Measurements from ENCODE around the gene MCF2L2.
"Not testable (repeated sequence)": the region's sequence is repeated elsewhere in the genome, so short reads cannot be mapped to it uniquely, and the experiment has no call there.

DNA sequence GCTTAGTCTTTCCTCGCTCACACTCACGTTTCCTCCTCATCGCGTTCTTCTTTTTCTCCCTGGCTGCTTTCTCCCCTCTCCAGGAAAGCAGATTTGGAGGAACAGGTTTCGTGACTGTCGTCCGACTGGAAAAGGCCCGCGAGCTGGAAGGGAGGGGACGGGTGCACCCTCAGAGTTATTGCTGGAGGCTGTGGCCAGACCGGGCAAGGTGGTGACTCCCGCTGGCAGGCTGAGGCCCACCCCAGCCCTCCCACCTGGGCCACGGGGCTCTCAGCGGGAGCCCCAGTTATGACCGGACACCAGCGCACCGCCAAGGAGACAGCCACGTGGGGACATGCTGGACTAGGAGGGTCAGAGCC lies 248.9 kb downstream of the MCF2L2 start:
- not testable (repeated sequence) for TF ChIP-seq EZH2 (IDR thresholded peaks at IDR 0.05; ENCODE audit: borderline replicate concordance, low read depth, low read length, severe bottlenecking); POLR2A (IDR thresholded peaks at IDR 0.05; ENCODE audit: low read depth, low read length); MAX (IDR thresholded peaks at IDR 0.05; ENCODE audit: insufficient read depth, insufficient read length)
- TF ChIP-seq, protein P1, sequence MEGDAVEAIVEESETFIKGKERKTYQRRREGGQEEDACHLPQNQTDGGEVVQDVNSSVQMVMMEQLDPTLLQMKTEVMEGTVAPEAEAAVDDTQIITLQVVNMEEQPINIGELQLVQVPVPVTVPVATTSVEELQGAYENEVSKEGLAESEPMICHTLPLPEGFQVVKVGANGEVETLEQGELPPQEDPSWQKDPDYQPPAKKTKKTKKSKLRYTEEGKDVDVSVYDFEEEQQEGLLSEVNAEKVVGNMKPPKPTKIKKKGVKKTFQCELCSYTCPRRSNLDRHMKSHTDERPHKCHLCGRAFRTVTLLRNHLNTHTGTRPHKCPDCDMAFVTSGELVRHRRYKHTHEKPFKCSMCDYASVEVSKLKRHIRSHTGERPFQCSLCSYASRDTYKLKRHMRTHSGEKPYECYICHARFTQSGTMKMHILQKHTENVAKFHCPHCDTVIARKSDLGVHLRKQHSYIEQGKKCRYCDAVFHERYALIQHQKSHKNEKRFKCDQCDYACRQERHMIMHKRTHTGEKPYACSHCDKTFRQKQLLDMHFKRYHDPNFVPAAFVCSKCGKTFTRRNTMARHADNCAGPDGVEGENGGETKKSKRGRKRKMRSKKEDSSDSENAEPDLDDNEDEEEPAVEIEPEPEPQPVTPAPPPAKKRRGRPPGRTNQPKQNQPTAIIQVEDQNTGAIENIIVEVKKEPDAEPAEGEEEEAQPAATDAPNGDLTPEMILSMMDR (IDR thresholded peaks at IDR 0.05; ENCODE audit: extremely low read depth in 1 of 2, insufficient read depth in 1 of 2, low read depth in 1 of 2, low read length in 2 of 2) = not testable (repeated sequence)
